SK-N-MC (cell line): ENCODE results near the gene FCHSD2.
"Not testable (repeated sequence)": the region's sequence is repeated elsewhere in the genome, so short reads cannot be mapped to it uniquely, and the experiment has no call there.

Experiments used
- DNase-seq: peaks from one replicate; pipeline ENCODE4 v3.0.0-alpha.2; 2011; ENCODE audit warnings: low read depth, low spot score
- H3K27ac ChIP-seq: fragments of 200-600 bp; sonication (generic); 2 replicates; pipeline ENCODE4 v1.5.1; 2016; ENCODE audit warnings: mixed run types
- H3K36me3 ChIP-seq: fragments of 200-600 bp; sonication (generic); 2 replicates; pipeline ENCODE4 v1.6.1; 2017; ENCODE audit warnings: antibody characterized with exemption, low read length, mixed read lengths; ENCODE audit not compliant: insufficient read depth
- H3K4me3 ChIP-seq: fragments of 200-600 bp; sonication (generic); 2 replicates; pipeline ENCODE4 v1.5.1; 2016
- H3K9ac ChIP-seq: fragments of 200-600 bp; sonication (generic); 2 replicates; pipeline ENCODE4 v1.8.0; 2017; ENCODE audit warnings: mixed run types, mixed read lengths; ENCODE audit not compliant: insufficient read length
- H3K9me3 ChIP-seq: fragments of 200-600 bp; sonication (generic); 2 replicates; pipeline ENCODE4 v1.6.1; 2017; ENCODE audit warnings: low read depth, mild to moderate bottlenecking, antibody characterized with exemption, low read length, moderate library complexity, mixed read lengths
- EZH2 ChIP-seq: fragments of 200-600 bp; sonication (generic); IDR thresholded peaks from one replicate; pipeline ENCODE4 v1.6.1; 2017; ENCODE audit warnings: antibody characterized with exemption
- FOXP2 ChIP-seq: optimal IDR thresholded peaks from 2 replicates; pipeline ENCODE3; 2011; ENCODE audit warnings: mild to moderate bottlenecking, moderate library complexity; ENCODE audit not compliant: insufficient read depth; ENCODE audit errors: extremely low read length, control extremely low read depth
- POLR2AphosphoS5 ChIP-seq: IDR thresholded peaks from 2 replicates; pipeline ENCODE4 v1.6.1; 2012; ENCODE audit warnings: mild to moderate bottlenecking, low read depth, low read length, borderline replicate concordance

Gene FCHSD2

GRCh38 chr11:72833083-72833733 lies 308.9 kb downstream of the FCHSD2 start:
- Histone ChIP-seq H3K9ac (no peak overlapping the region), H3K36me3 (peaks cover 16% of the 10 kb centered on the region), H3K9me3 (no peaks in the 10 kb centered on the region), H3K4me3 (no peak overlapping the region), H3K27ac (no peak overlapping the region)
- no peak for DNase-seq
- TF ChIP-seq EZH2 (no peak), FOXP2 (no peak), POLR2AphosphoS5 (no peak)

GRCh38 chr11:72832301-72833082 lies 309.6 kb downstream of the FCHSD2 start:
- DNase-seq, result no peak
- TF ChIP-seq POLR2AphosphoS5, result no peak
- no peak for TF ChIP-seq EZH2
- no peak for TF ChIP-seq FOXP2
- Histone ChIP-seq H3K36me3 (peaks cover 8% of the 10 kb centered on the region), H3K9ac (peak overlapping the region; percentile 20), H3K27ac (no peak overlapping the region), H3K9me3 (no peaks in the 10 kb centered on the region), H3K4me3 (no peak overlapping the region)

GRCh38 chr11:72831521-72832300 lies 310.4 kb downstream of the FCHSD2 start:
- no peak overlapping the region for H3K27ac ChIP-seq
- no peak for TF ChIP-seq FOXP2
- TF ChIP-seq POLR2AphosphoS5, result no peak; the same call in 1 of the 2 replicates
- TF ChIP-seq EZH2, result no peak
- no peak for DNase-seq
- peak overlapping the region; percentile 20 for H3K9ac ChIP-seq
- H3K9me3 ChIP-seq, result no peaks in the 10 kb centered on the region
- H3K36me3 ChIP-seq, result peaks cover under 1% of the 10 kb centered on the region
- no peak overlapping the region for H3K4me3 ChIP-seq

- no peak overlapping the region for H3K4me3 ChIP-seq
- no peak for DNase-seq
- no peaks in the 10 kb centered on the region; the same call in 1 of the 2 replicates for H3K36me3 ChIP-seq
- H3K9me3 ChIP-seq, result no peaks in the 10 kb centered on the region
- TF ChIP-seq EZH2, result no peak
- TF ChIP-seq FOXP2, result no peak
- no peak for TF ChIP-seq POLR2AphosphoS5
- no peak overlapping the region for H3K27ac ChIP-seq
- H3K9ac ChIP-seq, result no peak overlapping the region
These were observed 312.1 kb downstream of the FCHSD2 start for GRCh38 chr11:72829884-72830533.

GRCh38 chr11:72829178-72829577 lies 312.9 kb downstream of the FCHSD2 start:
- Histone ChIP-seq H3K4me3 (no peak overlapping the region), H3K36me3 (no peaks in the 10 kb centered on the region), H3K9ac (no peak overlapping the region), H3K27ac (no peak overlapping the region), H3K9me3 (no peaks in the 10 kb centered on the region)
- no peak for DNase-seq
- TF ChIP-seq FOXP2 (no peak), POLR2AphosphoS5 (no peak), EZH2 (no peak)

- Histone ChIP-seq H3K9me3 (no peaks in the 10 kb centered on the region), H3K27ac (no peak overlapping the region), H3K36me3 (no peaks in the 10 kb centered on the region), H3K4me3 (no peak overlapping the region), H3K9ac (no peak overlapping the region)
- DNase-seq, result no peak
- TF ChIP-seq POLR2AphosphoS5 (no peak), EZH2 (no peak), FOXP2 (no peak)
These were observed 313.4 kb downstream of the FCHSD2 start for GRCh38 chr11:72828692-72829101.

GRCh38 chr11:72828081-72828567 lies 314.0 kb downstream of the FCHSD2 start:
- TF ChIP-seq FOXP2 (no peak), EZH2 (no peak), POLR2AphosphoS5 (no peak)
- Histone ChIP-seq H3K9me3 (no peaks in the 10 kb centered on the region), H3K4me3 (no peak overlapping the region), H3K9ac (no peak overlapping the region), H3K36me3 (no peaks in the 10 kb centered on the region), H3K27ac (no peak overlapping the region)
- DNase-seq, result no peak

- not testable (repeated sequence) for H3K36me3 ChIP-seq, H3K9me3 ChIP-seq
These were observed 314.5 kb downstream of the FCHSD2 start for GRCh38 chr11:72827656-72828055.

More at GRCh38 chr11:72827656-72828055, 314.5 kb downstream of the FCHSD2 start:
- not testable (repeated sequence) for DNase-seq, H3K9ac ChIP-seq, H3K27ac ChIP-seq, H3K4me3 ChIP-seq
